H1 (cell line): ENCODE data around the gene ATP2B3.

Experiments used
- EP300 ChIP-seq, 2 experiments: IDR thresholded peaks; 1 replicate in 1 of 2; 2 replicates in 1 of 2; pipeline ENCODE4 v1.6.1; 2011 to 2012; ENCODE audit warnings: low read depth in 2 of 2, low read length in 2 of 2, mild to moderate bottlenecking in 2 of 2, borderline replicate concordance in 1 of 2, inconsistent platforms in 1 of 2, moderate library complexity in 1 of 2
- JUND ChIP-seq: IDR thresholded peaks from 2 replicates; pipeline ENCODE4 v1.6.1; 2011; ENCODE audit warnings: mild to moderate bottlenecking, improper control_type of control experiment, low read length
- RNF2 ChIP-seq: fragments of 200-900, 300-1000 bp; sonication (generic); IDR thresholded peaks from 2 replicates; pipeline ENCODE4 v1.7.1; 2016; ENCODE audit warnings: borderline replicate concordance, low read depth, mild to moderate bottlenecking, antibody characterized with exemption, low read length; ENCODE audit not compliant: poor library complexity, severe bottlenecking; ENCODE audit errors: missing control alignments
- RXRA ChIP-seq: IDR thresholded peaks from 2 replicates; pipeline ENCODE4 v1.6.1; 2011; ENCODE audit warnings: low read depth, mild to moderate bottlenecking, low read length, moderate library complexity; ENCODE audit not compliant: insufficient read depth
- SP1 ChIP-seq: IDR thresholded peaks from 2 replicates; pipeline ENCODE4 v1.6.1; 2011; ENCODE audit warnings: low read depth, low read length
- TAF1 ChIP-seq: IDR thresholded peaks from 2 replicates; pipeline ENCODE4 v1.6.1; 2011; ENCODE audit warnings: mild to moderate bottlenecking, low read depth, low read length
- TAF7 ChIP-seq: optimal IDR thresholded peaks from 2 replicates; pipeline ENCODE3; 2011; ENCODE audit warnings: low read depth, mild to moderate bottlenecking, inconsistent platforms, low read length, moderate library complexity, borderline replicate concordance
- TF ChIP-seq, protein P1 (sequence below): IDR thresholded peaks from 2 replicates; pipeline ENCODE4 v1.6.1; 2012; ENCODE audit warnings: inconsistent platforms
- TF ChIP-seq, protein P2 (sequence below), 3 experiments: IDR thresholded peaks; 1 replicate in 2 of 3; 2 replicates in 1 of 3; pipeline versions ENCODE4 v1.5.1 to v1.6.1; 2011; ENCODE audit warnings: low read length in 3 of 3, mild to moderate bottlenecking in 3 of 3, inconsistent platforms in 2 of 3, low read depth in 1 of 3, moderate library complexity in 1 of 3; ENCODE audit not compliant: insufficient read depth in 1 of 3; ENCODE audit errors: control extremely low read depth in 1 of 3

DNA sequence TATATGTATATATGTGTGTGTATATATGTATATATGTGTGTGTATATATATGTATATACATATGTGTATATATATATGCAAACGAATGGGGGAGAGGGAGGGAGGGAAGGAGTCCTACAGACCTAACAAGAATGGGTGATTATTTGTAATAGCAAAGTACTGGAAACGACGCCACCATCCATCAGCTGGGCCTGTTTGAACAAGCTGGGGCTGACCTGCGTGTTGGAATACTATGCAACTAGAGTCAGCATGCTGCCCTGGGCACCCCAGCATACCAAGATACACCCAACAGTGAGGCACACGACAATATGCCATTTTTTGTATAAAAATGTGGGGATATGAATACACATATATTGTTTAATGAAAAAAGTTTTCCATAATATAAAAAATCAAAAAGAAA, 103.1 kb downstream of the ATP2B3 start:
- TF ChIP-seq TAF7 (no peak), RXRA (no peak), SP1 (no peak), JUND (no peak), TAF1 (no peak), RNF2 (no peak), EP300 (IDR thresholded peaks at IDR 0.05; ENCODE audit: borderline replicate concordance in 1 of 2, low read depth in 2 of 2, low read length in 2 of 2) (no peak)
- TF ChIP-seq, protein P1, sequence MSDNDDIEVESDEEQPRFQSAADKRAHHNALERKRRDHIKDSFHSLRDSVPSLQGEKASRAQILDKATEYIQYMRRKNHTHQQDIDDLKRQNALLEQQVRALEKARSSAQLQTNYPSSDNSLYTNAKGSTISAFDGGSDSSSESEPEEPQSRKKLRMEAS: no peak
- TF ChIP-seq, protein P2, sequence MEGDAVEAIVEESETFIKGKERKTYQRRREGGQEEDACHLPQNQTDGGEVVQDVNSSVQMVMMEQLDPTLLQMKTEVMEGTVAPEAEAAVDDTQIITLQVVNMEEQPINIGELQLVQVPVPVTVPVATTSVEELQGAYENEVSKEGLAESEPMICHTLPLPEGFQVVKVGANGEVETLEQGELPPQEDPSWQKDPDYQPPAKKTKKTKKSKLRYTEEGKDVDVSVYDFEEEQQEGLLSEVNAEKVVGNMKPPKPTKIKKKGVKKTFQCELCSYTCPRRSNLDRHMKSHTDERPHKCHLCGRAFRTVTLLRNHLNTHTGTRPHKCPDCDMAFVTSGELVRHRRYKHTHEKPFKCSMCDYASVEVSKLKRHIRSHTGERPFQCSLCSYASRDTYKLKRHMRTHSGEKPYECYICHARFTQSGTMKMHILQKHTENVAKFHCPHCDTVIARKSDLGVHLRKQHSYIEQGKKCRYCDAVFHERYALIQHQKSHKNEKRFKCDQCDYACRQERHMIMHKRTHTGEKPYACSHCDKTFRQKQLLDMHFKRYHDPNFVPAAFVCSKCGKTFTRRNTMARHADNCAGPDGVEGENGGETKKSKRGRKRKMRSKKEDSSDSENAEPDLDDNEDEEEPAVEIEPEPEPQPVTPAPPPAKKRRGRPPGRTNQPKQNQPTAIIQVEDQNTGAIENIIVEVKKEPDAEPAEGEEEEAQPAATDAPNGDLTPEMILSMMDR (IDR thresholded peaks at IDR 0.05; ENCODE audit: control extremely low read depth in 1 of 3, insufficient read depth in 1 of 3, low read depth in 1 of 3, low read length in 3 of 3): no peak
